WTC11 (cell line): ENCODE results near the gene QPCTL. TPM values are rescaled to one million over a fixed set of nuclear protein-coding genes. Genes with fewer than 3 reads are reported as not detected.

Source experiments
- ATAC-seq: fragments of 200-7000 bp; cut with Tn5 transposase; 2 replicates; pipeline ENCODE4 v1.10.0; 2021; ENCODE audit warnings: mild to moderate bottlenecking, moderate library complexity
- CTCF ChIA-PET: fragments of 300-600 bp; sonication (Branson Sonifier 250); formaldehyde crosslinking; loops from one replicate; lab custom pipeline; 2021; ENCODE audit warnings: antibody characterized with exemption; lab: Charles Lee
- POLR2A ChIA-PET: fragments of 350-600 bp; sonication (Branson Sonifier 250); formaldehyde crosslinking; loops from one replicate; lab custom pipeline; 2021; ENCODE audit warnings: antibody characterized with exemption; lab: Charles Lee
- DNase-seq: peaks from one replicate; pipeline ENCODE4 v3.0.0; 2021; ENCODE audit warnings: low spot score
- H3K27ac Mint-ChIP-seq: 2 replicates; pipeline ENCODE4 v1.8.0; 2021; ENCODE audit warnings: mixed read lengths
- H3K27me3 Mint-ChIP-seq: 2 replicates; pipeline ENCODE4 v1.8.0; 2021; ENCODE audit warnings: low read depth, mild to moderate bottlenecking, moderate library complexity, mixed read lengths
- H3K36me3 Mint-ChIP-seq: 2 replicates; pipeline ENCODE4 v1.8.0; 2021; ENCODE audit warnings: mixed read lengths
- H3K4me1 Mint-ChIP-seq: 2 replicates; pipeline ENCODE4 v1.8.0; 2022; ENCODE audit warnings: mixed read lengths
- H3K4me3 Mint-ChIP-seq: 2 replicates; pipeline ENCODE4 v1.8.0; 2021; ENCODE audit warnings: mild to moderate bottlenecking, moderate library complexity, mixed read lengths
- H3K9me3 Mint-ChIP-seq: 2 replicates; pipeline ENCODE4 v1.8.0; 2021; ENCODE audit warnings: mixed read lengths
- CDX4 ChIP-seq: fragments of 250-450 bp; sonication (Bioruptor Pico); IDR thresholded peaks from 2 replicates; pipeline ENCODE4 v1.9.0; 2021; ENCODE audit warnings: moderate library complexity, mild to moderate bottlenecking, inconsistent platforms, borderline replicate concordance
- ETV6 ChIP-seq: sonication (generic); formaldehyde crosslinking; IDR thresholded peaks from 2 replicates; pipeline ENCODE4 v1.8.1; 2022; ENCODE audit warnings: mild to moderate bottlenecking, missing genetic modification reagents
- FOXP4 ChIP-seq: sonication (generic); formaldehyde crosslinking; IDR thresholded peaks from 2 replicates; pipeline ENCODE4 v1.8.0; 2022; ENCODE audit warnings: mild to moderate bottlenecking, missing genetic modification reagents
- NR3C1 ChIP-seq: sonication (generic); formaldehyde crosslinking; conservative IDR thresholded peaks from 2 replicates; pipeline ENCODE4 v1.8.1; 2023; ENCODE audit warnings: low read depth, mild to moderate bottlenecking, missing genetic modification reagents
- RORB ChIP-seq: fragments of 250-450 bp; sonication (Bioruptor Pico); IDR thresholded peaks from 2 replicates; pipeline ENCODE4 v1.9.0; 2021; ENCODE audit warnings: mild to moderate bottlenecking
- SOX15 ChIP-seq: fragments of 250-450 bp; sonication (Bioruptor Pico); IDR thresholded peaks from 2 replicates; pipeline ENCODE4 v1.9.0; 2021; ENCODE audit warnings: mild to moderate bottlenecking
- SP1 ChIP-seq: sonication (generic); formaldehyde crosslinking; conservative IDR thresholded peaks from 2 replicates; pipeline ENCODE4 v1.8.1; 2022; ENCODE audit warnings: missing genetic modification reagents
- ZNF263 ChIP-seq: sonication (generic); formaldehyde crosslinking; IDR thresholded peaks from 2 replicates; pipeline ENCODE4 v1.8.1; 2022; ENCODE audit warnings: low read depth, mild to moderate bottlenecking, moderate library complexity, missing genetic modification reagents
- ZNF423 ChIP-seq: fragments of 250-450 bp; sonication (Bioruptor Pico); IDR thresholded peaks from 2 replicates; pipeline ENCODE4 v2.1.2; 2022; ENCODE audit warnings: mild to moderate bottlenecking, moderate library complexity
- total RNA-seq: library from RNA; stranded (reverse); gene quantifications from 3 replicates; pipeline ENCODE4 v1.2.3, GENCODE V29; 2021
- TF ChIP-seq, protein P1 (sequence below): fragments of 250-450 bp; sonication (Bioruptor Pico); IDR thresholded peaks from 2 replicates; pipeline ENCODE4 v2.1.2; 2022; ENCODE audit warnings: mild to moderate bottlenecking, moderate library complexity
- TF ChIP-seq, protein P2 (sequence below): sonication (generic); formaldehyde crosslinking; IDR thresholded peaks from 2 replicates; pipeline ENCODE4 v1.8.1; 2023; ENCODE audit warnings: mild to moderate bottlenecking, missing genetic modification reagents
- TF ChIP-seq, protein P3 (sequence below): fragments of 250-450 bp; sonication (Bioruptor Pico); IDR thresholded peaks from 2 replicates; pipeline ENCODE4 v1.9.0; 2021; ENCODE audit warnings: mild to moderate bottlenecking
- TF ChIP-seq, protein P4 (sequence below): sonication (generic); formaldehyde crosslinking; IDR thresholded peaks from 2 replicates; pipeline ENCODE4 v1.8.1; 2023; ENCODE audit warnings: mild to moderate bottlenecking, missing genetic modification reagents, moderate library complexity
- TF ChIP-seq, protein P5 (sequence below): sonication (generic); formaldehyde crosslinking; IDR thresholded peaks from 2 replicates; pipeline ENCODE4 v1.8.1; 2023; ENCODE audit warnings: mild to moderate bottlenecking, missing genetic modification reagents, borderline replicate concordance
- TF ChIP-seq, protein P6 (sequence below): fragments of 250-450 bp; sonication (Bioruptor Pico); IDR thresholded peaks from 2 replicates; pipeline ENCODE4 v1.9.0; 2021; ENCODE audit warnings: mild to moderate bottlenecking, borderline replicate concordance

QPCTL gene
- total RNA-seq, 1 experiment from 2014 or later = 33.3 TPM

GRCh38 chr19:45730368-45731288 lies 38.2 kb downstream of the QPCTL start, which contains the start of gene FBXO46:
Gene FBXO46 (minus strand): TSS chr19:45730896. CDS start chr19:45713495, 17,401 bp downstream.
- Mint-ChIP-seq H3K27ac (peak within 1 kb of the TSS; percentile 89), H3K36me3 (no peaks in the 10 kb centered on the region), H3K4me1 (peaks cover 12% of the 10 kb centered on the region), H3K9me3 (no peaks in the 10 kb centered on the region), H3K27me3 (peaks cover 7% of the 10 kb centered on the region; the same call in 1 of the 2 replicates), H3K4me3 (peak within 1 kb of the TSS; percentile 93)
- ATAC-seq (peak; percentile 97), DNase-seq (peak; percentile 97)
- CTCF ChIA-PET = interaction anchor here (0.7 to 2.4 kb wide), 19 partner anchors 11 to 291 kb away, joined by 3 to 24 read pairs (median 5); partner anchors contain the start of genes QPCTL, SIX5 and SNRPD2
- POLR2A ChIA-PET = interaction anchor here (0.6 to 2.2 kb wide), 13 partner anchors 9 to 1334 kb away, joined by 3 to 27 read pairs (median 4); partner anchors contain the start of genes DMPK, DMWD, QPCTL and SIX5
- TF ChIP-seq, protein P1, sequence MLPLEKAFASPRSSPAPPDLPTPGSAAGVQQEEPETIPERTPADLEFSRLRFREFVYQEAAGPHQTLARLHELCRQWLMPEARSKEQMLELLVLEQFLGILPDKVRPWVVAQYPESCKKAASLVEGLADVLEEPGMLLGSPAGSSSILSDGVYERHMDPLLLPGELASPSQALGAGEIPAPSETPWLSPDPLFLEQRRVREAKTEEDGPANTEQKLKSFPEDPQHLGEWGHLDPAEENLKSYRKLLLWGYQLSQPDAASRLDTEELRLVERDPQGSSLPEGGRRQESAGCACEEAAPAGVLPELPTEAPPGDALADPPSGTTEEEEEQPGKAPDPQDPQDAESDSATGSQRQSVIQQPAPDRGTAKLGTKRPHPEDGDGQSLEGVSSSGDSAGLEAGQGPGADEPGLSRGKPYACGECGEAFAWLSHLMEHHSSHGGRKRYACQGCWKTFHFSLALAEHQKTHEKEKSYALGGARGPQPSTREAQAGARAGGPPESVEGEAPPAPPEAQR (CRISPR knock-in tag) = no peak
- TF ChIP-seq, protein P2, sequence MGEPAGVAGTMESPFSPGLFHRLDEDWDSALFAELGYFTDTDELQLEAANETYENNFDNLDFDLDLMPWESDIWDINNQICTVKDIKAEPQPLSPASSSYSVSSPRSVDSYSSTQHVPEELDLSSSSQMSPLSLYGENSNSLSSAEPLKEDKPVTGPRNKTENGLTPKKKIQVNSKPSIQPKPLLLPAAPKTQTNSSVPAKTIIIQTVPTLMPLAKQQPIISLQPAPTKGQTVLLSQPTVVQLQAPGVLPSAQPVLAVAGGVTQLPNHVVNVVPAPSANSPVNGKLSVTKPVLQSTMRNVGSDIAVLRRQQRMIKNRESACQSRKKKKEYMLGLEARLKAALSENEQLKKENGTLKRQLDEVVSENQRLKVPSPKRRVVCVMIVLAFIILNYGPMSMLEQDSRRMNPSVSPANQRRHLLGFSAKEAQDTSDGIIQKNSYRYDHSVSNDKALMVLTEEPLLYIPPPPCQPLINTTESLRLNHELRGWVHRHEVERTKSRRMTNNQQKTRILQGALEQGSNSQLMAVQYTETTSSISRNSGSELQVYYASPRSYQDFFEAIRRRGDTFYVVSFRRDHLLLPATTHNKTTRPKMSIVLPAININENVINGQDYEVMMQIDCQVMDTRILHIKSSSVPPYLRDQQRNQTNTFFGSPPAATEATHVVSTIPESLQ (CRISPR knock-in tag) = no peak
- TF ChIP-seq SOX15 (CRISPR knock-in tag) (no peak), ZNF423 (CRISPR knock-in tag) (peak; percentile 56; the same call in 1 of the 2 replicates), RORB (CRISPR knock-in tag) (no peak), FOXP4 (CRISPR knock-in tag) (0 out of 2 replicates have a peak, but pooled peaks have one; percentile 44), SP1 (peak; percentile 77), ZNF263 (CRISPR knock-in tag) (no peak), CDX4 (CRISPR knock-in tag) (no peak), NR3C1 (CRISPR knock-in tag) (no peak), ETV6 (peak; percentile 68; the same call in 1 of the 2 replicates)
- TF ChIP-seq, protein P3, sequence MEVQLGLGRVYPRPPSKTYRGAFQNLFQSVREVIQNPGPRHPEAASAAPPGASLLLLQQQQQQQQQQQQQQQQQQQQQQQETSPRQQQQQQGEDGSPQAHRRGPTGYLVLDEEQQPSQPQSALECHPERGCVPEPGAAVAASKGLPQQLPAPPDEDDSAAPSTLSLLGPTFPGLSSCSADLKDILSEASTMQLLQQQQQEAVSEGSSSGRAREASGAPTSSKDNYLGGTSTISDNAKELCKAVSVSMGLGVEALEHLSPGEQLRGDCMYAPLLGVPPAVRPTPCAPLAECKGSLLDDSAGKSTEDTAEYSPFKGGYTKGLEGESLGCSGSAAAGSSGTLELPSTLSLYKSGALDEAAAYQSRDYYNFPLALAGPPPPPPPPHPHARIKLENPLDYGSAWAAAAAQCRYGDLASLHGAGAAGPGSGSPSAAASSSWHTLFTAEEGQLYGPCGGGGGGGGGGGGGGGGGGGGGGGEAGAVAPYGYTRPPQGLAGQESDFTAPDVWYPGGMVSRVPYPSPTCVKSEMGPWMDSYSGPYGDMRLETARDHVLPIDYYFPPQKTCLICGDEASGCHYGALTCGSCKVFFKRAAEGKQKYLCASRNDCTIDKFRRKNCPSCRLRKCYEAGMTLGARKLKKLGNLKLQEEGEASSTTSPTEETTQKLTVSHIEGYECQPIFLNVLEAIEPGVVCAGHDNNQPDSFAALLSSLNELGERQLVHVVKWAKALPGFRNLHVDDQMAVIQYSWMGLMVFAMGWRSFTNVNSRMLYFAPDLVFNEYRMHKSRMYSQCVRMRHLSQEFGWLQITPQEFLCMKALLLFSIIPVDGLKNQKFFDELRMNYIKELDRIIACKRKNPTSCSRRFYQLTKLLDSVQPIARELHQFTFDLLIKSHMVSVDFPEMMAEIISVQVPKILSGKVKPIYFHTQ (CRISPR knock-in tag) = no peak
- TF ChIP-seq, protein P4, sequence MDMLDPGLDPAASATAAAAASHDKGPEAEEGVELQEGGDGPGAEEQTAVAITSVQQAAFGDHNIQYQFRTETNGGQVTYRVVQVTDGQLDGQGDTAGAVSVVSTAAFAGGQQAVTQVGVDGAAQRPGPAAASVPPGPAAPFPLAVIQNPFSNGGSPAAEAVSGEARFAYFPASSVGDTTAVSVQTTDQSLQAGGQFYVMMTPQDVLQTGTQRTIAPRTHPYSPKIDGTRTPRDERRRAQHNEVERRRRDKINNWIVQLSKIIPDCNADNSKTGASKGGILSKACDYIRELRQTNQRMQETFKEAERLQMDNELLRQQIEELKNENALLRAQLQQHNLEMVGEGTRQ (CRISPR knock-in tag) = no peak
- TF ChIP-seq, protein P5, sequence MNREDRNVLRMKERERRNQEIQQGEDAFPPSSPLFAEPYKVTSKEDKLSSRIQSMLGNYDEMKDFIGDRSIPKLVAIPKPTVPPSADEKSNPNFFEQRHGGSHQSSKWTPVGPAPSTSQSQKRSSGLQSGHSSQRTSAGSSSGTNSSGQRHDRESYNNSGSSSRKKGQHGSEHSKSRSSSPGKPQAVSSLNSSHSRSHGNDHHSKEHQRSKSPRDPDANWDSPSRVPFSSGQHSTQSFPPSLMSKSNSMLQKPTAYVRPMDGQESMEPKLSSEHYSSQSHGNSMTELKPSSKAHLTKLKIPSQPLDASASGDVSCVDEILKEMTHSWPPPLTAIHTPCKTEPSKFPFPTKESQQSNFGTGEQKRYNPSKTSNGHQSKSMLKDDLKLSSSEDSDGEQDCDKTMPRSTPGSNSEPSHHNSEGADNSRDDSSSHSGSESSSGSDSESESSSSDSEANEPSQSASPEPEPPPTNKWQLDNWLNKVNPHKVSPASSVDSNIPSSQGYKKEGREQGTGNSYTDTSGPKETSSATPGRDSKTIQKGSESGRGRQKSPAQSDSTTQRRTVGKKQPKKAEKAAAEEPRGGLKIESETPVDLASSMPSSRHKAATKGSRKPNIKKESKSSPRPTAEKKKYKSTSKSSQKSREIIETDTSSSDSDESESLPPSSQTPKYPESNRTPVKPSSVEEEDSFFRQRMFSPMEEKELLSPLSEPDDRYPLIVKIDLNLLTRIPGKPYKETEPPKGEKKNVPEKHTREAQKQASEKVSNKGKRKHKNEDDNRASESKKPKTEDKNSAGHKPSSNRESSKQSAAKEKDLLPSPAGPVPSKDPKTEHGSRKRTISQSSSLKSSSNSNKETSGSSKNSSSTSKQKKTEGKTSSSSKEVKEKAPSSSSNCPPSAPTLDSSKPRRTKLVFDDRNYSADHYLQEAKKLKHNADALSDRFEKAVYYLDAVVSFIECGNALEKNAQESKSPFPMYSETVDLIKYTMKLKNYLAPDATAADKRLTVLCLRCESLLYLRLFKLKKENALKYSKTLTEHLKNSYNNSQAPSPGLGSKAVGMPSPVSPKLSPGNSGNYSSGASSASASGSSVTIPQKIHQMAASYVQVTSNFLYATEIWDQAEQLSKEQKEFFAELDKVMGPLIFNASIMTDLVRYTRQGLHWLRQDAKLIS (CRISPR knock-in tag) = no peak
- TF ChIP-seq, protein P6, sequence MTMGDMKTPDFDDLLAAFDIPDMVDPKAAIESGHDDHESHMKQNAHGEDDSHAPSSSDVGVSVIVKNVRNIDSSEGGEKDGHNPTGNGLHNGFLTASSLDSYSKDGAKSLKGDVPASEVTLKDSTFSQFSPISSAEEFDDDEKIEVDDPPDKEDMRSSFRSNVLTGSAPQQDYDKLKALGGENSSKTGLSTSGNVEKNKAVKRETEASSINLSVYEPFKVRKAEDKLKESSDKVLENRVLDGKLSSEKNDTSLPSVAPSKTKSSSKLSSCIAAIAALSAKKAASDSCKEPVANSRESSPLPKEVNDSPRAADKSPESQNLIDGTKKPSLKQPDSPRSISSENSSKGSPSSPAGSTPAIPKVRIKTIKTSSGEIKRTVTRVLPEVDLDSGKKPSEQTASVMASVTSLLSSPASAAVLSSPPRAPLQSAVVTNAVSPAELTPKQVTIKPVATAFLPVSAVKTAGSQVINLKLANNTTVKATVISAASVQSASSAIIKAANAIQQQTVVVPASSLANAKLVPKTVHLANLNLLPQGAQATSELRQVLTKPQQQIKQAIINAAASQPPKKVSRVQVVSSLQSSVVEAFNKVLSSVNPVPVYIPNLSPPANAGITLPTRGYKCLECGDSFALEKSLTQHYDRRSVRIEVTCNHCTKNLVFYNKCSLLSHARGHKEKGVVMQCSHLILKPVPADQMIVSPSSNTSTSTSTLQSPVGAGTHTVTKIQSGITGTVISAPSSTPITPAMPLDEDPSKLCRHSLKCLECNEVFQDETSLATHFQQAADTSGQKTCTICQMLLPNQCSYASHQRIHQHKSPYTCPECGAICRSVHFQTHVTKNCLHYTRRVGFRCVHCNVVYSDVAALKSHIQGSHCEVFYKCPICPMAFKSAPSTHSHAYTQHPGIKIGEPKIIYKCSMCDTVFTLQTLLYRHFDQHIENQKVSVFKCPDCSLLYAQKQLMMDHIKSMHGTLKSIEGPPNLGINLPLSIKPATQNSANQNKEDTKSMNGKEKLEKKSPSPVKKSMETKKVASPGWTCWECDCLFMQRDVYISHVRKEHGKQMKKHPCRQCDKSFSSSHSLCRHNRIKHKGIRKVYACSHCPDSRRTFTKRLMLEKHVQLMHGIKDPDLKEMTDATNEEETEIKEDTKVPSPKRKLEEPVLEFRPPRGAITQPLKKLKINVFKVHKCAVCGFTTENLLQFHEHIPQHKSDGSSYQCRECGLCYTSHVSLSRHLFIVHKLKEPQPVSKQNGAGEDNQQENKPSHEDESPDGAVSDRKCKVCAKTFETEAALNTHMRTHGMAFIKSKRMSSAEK = no peak
